Panc1 (cell line): ENCODE results near the gene MICAL2.

Source experiments
- CTCF ChIP-seq: fragments of 450-650 bp; IDR thresholded peaks from 2 replicates; pipeline ENCODE4 v1.5.1; 2017; ENCODE audit warnings: mild to moderate bottlenecking
- POLR2AphosphoS5 ChIP-seq: IDR thresholded peaks from 2 replicates; pipeline ENCODE4 v1.6.1; 2012; ENCODE audit warnings: mild to moderate bottlenecking, low read depth, low read length, moderate library complexity
- SIN3A ChIP-seq: IDR thresholded peaks from 2 replicates; pipeline ENCODE4 v1.6.1; 2012; ENCODE audit warnings: low read depth, mild to moderate bottlenecking, low read length, moderate library complexity, borderline replicate concordance; ENCODE audit not compliant: insufficient read depth

GRCh38 chr11:12127206-12127898 lies 17.0 kb downstream of the MICAL2 start:
- TF ChIP-seq POLR2AphosphoS5 (no peak), CTCF (no peak), SIN3A (no peak)
